Ectodermal cell (in vitro differentiated cells): ENCODE data around the gene MAPRE3.

ENCODE experiments used
- H3K27ac ChIP-seq: 2 replicates; pipeline ENCODE4 v1.7.0; 2013; ENCODE audit warnings: mild to moderate bottlenecking, low read depth, low read length; ENCODE audit not compliant: insufficient read depth, poor library complexity, severe bottlenecking
- H3K27me3 ChIP-seq: 2 replicates; pipeline ENCODE4 v1.7.0; 2013; ENCODE audit warnings: mild to moderate bottlenecking, low read length; ENCODE audit not compliant: insufficient read depth, control insufficient read depth, poor library complexity, severe bottlenecking
- H3K36me3 ChIP-seq: one replicate; pipeline ENCODE4 v1.7.0; 2013; ENCODE audit warnings: low read length; ENCODE audit not compliant: control insufficient read depth, insufficient read depth
- H3K4me1 ChIP-seq: one replicate; pipeline ENCODE4 v1.7.0; 2013; ENCODE audit warnings: low read length; ENCODE audit not compliant: control insufficient read depth, insufficient read depth
- H3K4me3 ChIP-seq: 2 replicates; pipeline ENCODE4 v1.7.0; 2013; ENCODE audit warnings: low read depth, low read length, control low read depth; ENCODE audit not compliant: insufficient read depth
- H3K9me3 ChIP-seq: 2 replicates; pipeline ENCODE4 v1.7.0; 2013; ENCODE audit warnings: mild to moderate bottlenecking, low read length, moderate library complexity; ENCODE audit not compliant: control insufficient read depth
- WGBS, 2 experiments: methylation state at CpG; one replicate each; pipeline ENCODE4 v1.1.7; 2013; ENCODE audit warnings: missing lambda C conversion rate in 2 of 2; 5-methylcytosine and 5-hydroxymethylcytosine counted together

The MAPRE3 gene

DNA sequence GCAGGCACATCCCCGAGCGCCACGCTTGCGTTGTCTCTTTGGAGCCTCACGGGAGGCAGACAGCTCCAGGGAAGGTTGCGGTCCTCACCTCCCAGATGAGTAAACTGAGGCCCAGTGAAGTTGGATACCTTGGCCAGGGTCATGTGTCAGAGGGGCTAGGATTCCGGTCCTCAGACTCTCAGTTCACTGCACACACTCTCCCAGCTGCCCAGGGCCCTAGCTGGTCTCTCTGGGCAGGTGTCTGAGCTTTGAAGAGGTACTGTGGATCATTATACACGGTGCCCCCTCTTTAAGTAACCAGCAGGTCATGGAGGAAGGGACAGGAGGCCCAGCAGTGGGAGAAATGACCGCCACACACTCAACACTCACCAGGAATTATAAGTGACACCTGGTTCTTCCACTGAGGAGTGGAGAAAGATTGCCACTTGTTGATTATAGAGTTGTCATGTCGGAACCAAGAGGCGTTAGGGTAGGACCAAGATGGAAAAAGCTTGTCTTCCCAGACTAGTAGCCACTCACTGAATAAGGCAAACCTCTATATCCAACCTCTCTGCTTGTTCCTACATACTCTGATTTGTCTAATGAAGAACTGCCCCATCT is 62.9 kb downstream of the MAPRE3 start:
- Histone ChIP-seq H3K27me3 (no peaks in the 10 kb centered on the region), H3K4me3 (peak overlapping the region; percentile 75), H3K27ac (no peak overlapping the region), H3K9me3 (no peaks in the 10 kb centered on the region), H3K36me3 (peaks cover 30% of the 10 kb centered on the region), H3K4me1 (peaks cover 9% of the 10 kb centered on the region)
- WGBS, 2 experiments = 24 to 27% methylated on average over 11 of the region's 11 CpGs

DNA sequence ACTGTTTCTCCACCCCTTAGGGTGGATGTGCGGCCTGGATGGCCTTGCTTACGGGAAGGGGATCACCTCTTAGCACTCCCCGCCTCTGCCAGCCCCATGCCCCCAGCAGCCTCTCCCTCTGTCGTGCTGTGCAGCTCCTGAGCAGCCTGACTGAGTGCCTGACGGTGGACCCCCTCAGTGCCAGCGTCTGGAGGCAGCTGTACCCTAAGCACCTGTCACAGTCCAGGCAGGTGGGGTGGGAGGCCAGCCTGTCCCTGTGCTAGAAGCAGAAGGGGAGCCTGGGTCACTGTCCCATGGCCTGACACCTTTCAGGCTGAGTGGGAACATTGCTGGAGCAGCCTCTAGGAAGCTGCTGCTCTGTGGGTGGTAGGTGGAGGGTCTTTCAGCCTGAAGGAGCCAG is 67.6 kb downstream of the MAPRE3 start:
- H3K36me3 ChIP-seq = peaks cover 42% of the 10 kb centered on the region
- H3K9me3 ChIP-seq = no peaks in the 10 kb centered on the region
- H3K27ac ChIP-seq = no peak overlapping the region
- no peak overlapping the region for H3K4me3 ChIP-seq
- no peaks in the 10 kb centered on the region for H3K27me3 ChIP-seq
- 95 to 96% methylated on average over 6 of the region's 6 CpGs for WGBS, 2 experiments
- peaks cover 9% of the 10 kb centered on the region for H3K4me1 ChIP-seq

DNA sequence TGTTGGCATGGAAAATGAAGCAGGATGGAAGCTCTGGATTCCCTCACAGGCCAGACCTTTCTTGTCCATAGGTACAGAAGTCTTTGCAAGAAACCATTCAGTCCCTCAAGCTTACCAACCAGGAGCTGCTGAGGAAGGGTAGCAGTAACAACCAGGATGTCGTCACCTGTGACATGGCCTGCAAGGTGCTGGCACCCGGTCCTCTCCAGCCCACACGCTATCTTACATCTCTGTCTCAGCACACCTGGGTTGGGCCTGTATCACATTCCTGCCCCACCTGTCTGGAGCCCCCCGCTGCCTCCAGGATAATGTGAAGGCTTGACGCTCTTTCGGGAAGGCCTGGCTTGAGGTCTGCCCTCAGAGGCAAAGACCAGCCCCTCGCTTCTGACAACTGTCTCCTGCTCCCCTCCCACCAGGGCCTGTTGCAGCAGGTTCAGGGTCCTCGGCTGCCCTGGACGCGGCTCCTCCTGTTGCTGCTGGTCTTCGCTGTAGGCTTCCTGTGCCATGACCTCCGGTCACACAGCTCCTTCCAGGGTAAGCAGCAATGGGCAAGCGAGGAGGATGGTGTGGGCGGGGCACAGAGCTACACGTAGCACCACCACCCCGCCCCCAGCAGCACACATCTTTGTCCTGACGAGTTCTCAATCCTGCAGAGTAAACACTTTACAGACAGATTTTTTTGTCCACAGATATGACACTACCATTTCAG is 68.3 kb downstream of the MAPRE3 start:
- no peaks in the 10 kb centered on the region for H3K27me3 ChIP-seq
- H3K27ac ChIP-seq = no peak overlapping the region
- WGBS, 2 experiments = 91 to 93% methylated on average over 17 of the region's 17 CpGs
- peaks cover 42% of the 10 kb centered on the region for H3K36me3 ChIP-seq
- H3K4me1 ChIP-seq = peaks cover 5% of the 10 kb centered on the region
- no peaks in the 10 kb centered on the region for H3K9me3 ChIP-seq
- no peak overlapping the region for H3K4me3 ChIP-seq

DNA sequence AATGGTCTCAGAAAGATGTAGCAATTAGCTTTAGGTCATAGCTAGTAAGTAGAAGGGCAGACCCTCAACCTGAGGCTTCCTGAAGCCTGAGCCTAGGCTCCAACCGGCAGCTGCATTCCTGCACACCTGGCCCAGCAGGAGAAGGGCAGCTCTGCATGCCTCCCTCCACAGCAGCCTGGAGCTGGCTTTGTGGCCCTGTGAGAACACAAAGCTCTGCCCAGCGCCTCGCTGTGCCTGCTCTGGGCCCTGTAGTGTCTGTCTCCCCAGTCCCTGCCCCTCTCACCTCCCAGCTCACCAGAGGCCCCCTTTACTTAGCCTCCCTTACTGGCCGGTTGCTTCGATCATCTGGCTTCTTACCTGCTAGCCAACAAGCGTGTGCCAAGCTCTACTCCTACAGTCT is 69.0 kb downstream of the MAPRE3 start:
- peaks cover 42% of the 10 kb centered on the region for H3K36me3 ChIP-seq
- H3K27me3 ChIP-seq = no peaks in the 10 kb centered on the region
- 90 to 94% methylated on average over 6 of the region's 6 CpGs for WGBS, 2 experiments
- H3K27ac ChIP-seq = no peak overlapping the region
- no peak overlapping the region for H3K4me3 ChIP-seq
- H3K9me3 ChIP-seq = no peaks in the 10 kb centered on the region
- no peaks in the 10 kb centered on the region for H3K4me1 ChIP-seq

DNA sequence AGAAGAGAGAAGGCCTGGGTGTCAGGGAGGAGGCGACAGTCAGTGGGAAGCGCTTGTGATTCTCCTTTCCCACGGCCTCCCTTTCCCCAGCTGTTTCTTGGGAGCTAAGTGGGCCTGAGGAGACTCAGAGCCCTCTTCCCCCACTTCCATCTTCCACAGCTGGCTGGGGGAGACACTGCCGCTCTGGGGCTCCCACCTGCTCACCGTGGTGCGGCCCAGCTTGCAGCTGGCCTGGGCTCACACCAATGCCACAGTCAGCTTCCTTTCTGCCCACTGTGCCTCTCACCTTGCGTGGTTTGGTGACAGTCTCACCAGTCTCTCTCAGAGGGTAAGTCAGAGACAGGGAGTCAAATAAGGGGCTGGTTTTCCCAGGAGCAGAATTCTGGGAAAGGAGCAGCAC is 69.4 kb downstream of the MAPRE3 start:
- whole genome bisulfite sequencing, 2 experiments = 93 to 98% methylated on average over 7 of the region's 7 CpGs
- H3K36me3 ChIP-seq = peaks cover 41% of the 10 kb centered on the region
- no peak overlapping the region for H3K27ac ChIP-seq
- H3K4me1 ChIP-seq = no peaks in the 10 kb centered on the region
- no peaks in the 10 kb centered on the region for H3K27me3 ChIP-seq
- H3K4me3 ChIP-seq = no peak overlapping the region
- no peaks in the 10 kb centered on the region for H3K9me3 ChIP-seq

DNA sequence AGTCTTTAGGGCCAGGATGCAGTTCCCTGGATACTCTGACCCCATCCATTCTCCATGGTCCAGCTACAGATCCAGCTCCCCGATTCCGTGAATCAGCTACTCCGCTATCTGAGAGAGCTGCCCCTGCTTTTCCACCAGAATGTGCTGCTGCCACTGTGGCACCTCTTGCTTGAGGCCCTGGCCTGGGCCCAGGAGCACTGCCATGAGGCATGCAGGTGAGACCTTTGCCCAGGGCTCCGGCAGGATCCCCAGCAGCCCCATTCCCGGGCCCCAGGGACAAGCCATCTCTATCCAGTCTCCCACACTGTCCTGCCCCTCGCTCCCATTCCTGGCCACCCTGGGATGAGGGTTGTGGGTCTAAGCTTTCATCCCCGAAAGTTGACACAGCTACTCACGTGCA is 69.8 kb downstream of the MAPRE3 start:
- Histone ChIP-seq H3K4me3 (no peak overlapping the region), H3K27ac (no peak overlapping the region), H3K36me3 (peaks cover 37% of the 10 kb centered on the region), H3K27me3 (no peaks in the 10 kb centered on the region), H3K9me3 (no peaks in the 10 kb centered on the region), H3K4me1 (no peaks in the 10 kb centered on the region)
- WGBS, 2 experiments = 93 to 97% methylated on average over 8 of the region's 8 CpGs

DNA sequence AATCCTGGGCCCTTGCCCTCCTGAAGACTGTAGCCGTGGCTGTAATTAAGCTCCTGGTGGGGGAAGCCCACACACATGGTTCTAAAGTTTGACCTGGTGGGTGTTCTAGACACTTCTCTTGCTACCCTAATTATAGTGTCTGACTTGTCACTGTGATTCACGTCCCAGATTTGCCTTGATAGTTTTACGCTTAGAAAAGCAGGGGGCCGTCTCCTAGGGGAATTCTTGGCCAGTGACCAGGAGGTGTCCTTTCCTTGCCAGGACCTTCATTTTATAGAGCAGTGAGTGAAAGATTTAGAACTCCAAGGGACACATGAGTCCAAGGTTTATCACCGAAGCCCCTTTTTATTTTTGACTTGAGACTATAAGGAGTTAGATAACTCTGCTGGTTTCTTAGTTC is 71.3 kb downstream of the MAPRE3 start:
- H3K9me3 ChIP-seq = no peaks in the 10 kb centered on the region
- 92% methylated on average over 5 of the region's 5 CpGs for WGBS, 2 experiments
- peaks cover 24% of the 10 kb centered on the region for H3K36me3 ChIP-seq
- no peak overlapping the region for H3K4me3 ChIP-seq
- H3K27ac ChIP-seq = no peak overlapping the region
- H3K4me1 ChIP-seq = no peaks in the 10 kb centered on the region
- H3K27me3 ChIP-seq = no peaks in the 10 kb centered on the region

DNA sequence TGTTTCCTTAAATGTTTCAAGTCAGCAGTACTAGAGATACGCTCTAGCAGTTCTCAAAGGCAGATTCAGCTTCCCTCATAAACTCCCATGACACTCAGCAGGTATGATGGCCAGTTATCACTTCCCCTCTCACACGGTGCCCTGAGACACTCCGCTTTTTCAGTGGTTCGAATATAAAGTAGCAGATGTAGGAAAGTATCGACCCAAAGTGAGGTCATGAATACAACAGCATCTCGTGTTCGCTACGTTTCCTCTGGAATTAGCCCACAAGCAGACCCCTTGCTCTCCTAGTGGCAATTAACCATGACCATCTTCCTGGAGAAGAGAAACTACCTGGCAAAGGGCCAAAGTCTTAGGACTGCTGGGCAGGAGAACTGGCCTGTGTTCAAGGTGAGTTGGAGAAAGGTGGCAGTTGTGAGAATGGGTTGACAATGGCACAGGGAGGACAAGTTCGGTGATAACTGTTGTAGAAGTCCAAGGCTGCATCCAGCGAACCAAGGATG is 71.8 kb downstream of the MAPRE3 start:
- peaks cover 20% of the 10 kb centered on the region for H3K36me3 ChIP-seq
- no peak overlapping the region for H3K27ac ChIP-seq

DNA sequence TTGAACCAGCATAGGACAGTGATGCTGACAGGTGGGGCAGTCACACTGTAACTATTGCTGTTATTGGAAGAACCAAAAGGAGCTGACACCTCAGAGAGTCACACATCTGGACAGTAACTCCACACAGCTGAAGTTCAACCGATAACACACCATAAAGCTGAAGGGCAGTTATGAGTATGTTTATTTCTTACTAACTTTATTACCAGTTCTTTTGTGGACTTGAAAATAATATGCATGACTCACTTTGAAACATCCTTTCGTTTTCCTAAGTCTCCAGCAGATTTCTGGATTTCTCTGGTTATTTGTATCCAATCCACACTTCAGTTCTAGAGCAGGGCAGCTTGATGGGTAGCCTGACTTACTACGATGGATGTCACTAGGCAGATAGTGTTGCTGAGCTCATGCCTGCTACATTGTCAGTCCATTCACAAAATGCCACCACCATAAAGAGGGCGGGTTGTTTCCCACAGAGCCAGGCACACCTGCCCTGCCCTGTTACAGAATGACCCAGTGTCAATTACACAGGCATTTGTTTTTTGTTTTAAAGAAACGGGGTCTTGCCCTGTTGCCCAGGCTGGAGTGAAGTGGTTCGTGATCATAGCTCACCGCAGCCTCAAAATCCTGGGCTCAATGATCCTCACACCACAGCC is 72.7 kb downstream of the MAPRE3 start:
- no peaks in the 10 kb centered on the region for H3K27me3 ChIP-seq
- no peak overlapping the region for H3K4me3 ChIP-seq
- H3K9me3 ChIP-seq = no peaks in the 10 kb centered on the region
- no peaks in the 10 kb centered on the region for H3K4me1 ChIP-seq
- WGBS, 2 experiments = 91 to 94% methylated on average over 6 of the region's 7 CpGs
- H3K27ac ChIP-seq = no peak overlapping the region
- H3K36me3 ChIP-seq = peaks cover 15% of the 10 kb centered on the region

More for the DNA sequence above, 71.8 kb downstream of the MAPRE3 start:
- Histone ChIP-seq H3K4me3 (no peak overlapping the region), H3K9me3 (no peaks in the 10 kb centered on the region), H3K4me1 (no peaks in the 10 kb centered on the region), H3K27me3 (no peaks in the 10 kb centered on the region)
- 94 to 95% methylated on average over 10 of the region's 10 CpGs for WGBS, 2 experiments
